GM23338 (cell line): ENCODE results near the gene KCNIP1. TPM values are rescaled to one million over a fixed set of nuclear protein-coding genes. Genes with fewer than 3 reads are reported as not detected.

Experiments
- CTCF ChIP-seq, 2 experiments: fragments of 200-600 bp in 1 of 2; sonication (generic) in 1 of 2; conservative IDR thresholded peaks; 2 replicates each; pipeline versions ENCODE4 v1.5.1 to v1.6.1; 2016 to 2017; ENCODE audit warnings: antibody characterized with exemption in 2 of 2, low read depth in 2 of 2, mild to moderate bottlenecking in 2 of 2, moderate library complexity in 1 of 2
- EZH2 ChIP-seq: fragments of 200-600 bp; sonication (generic); IDR thresholded peaks from one replicate; pipeline ENCODE4 v1.8.0; 2017; ENCODE audit warnings: antibody characterized with exemption, mild to moderate bottlenecking, low read depth; ENCODE audit not compliant: unreplicated experiment
- polyA plus RNA-seq: library from polyadenylated mRNA; unstranded; fragments of >200 nt; fragmentation: Nextera tagmentation; extraction: Ambion mirVana; gene quantifications from 2 replicates; pipeline ENCODE4 v1.2.1, GENCODE V29; 2016
- total RNA-seq: library from RNA; depleted of rRNA; stranded (reverse); fragments of >200 nt; shearing (Covaris generic); gene quantifications from 2 replicates; pipeline ENCODE4 v1.2.3, GENCODE V29; 2014; rRNA removed

The KCNIP1 gene
- total and polyA plus RNA-seq, 2 experiments from 2014 or later: 0.31 to 0.87 TPM

GRCh38 chr5:170785416-170785815 is 281.6 kb downstream of the KCNIP1 start (continued):
- no peak for TF ChIP-seq CTCF (conservative IDR thresholded peaks at IDR 0.05; ENCODE audit: low read depth in 2 of 2)
- TF ChIP-seq EZH2: no peak

Other genes starting within 250 kb of the KCNIP1 start
- gene LCP2, start 206.2 kb upstream of the KCNIP1 start, total RNA-seq: 0.35 and 0.38 TPM in 2 replicates
- gene LCP2, start 206.2 kb upstream of the KCNIP1 start, polyA plus RNA-seq: 0.26 and 0.77 TPM in 2 replicates
- 0.17 and 0.23 TPM in 2 replicates for gene KCNMB1, start 114.7 kb upstream of the KCNIP1 start, total RNA-seq
- gene KCNMB1, start 114.7 kb upstream of the KCNIP1 start, polyA plus RNA-seq: 0.19 and 0.26 TPM in 2 replicates